ENCODE results near the gene CADM1.

DNA sequence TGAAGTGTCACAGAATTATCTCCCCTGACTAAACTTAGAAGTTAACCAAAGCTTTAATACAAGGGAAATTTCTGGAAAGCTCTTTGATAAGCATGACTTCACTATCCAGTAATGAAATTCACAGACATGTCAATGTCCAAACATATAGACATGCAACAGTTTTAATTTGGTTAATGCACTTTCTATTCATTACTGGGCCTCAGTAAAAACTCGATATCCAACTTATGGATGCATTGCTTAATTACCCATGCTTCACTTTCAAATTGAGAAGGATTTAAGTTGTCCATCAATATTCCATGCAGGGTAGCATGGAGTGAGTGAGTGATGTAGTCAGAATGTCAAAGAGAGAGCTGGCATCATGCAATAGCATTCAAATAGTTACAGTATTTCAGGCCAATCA is 197.5 kb downstream of the CADM1 start:
- no peak for TF ChIP-seq CTCF (IDR thresholded peaks at IDR 0.05; ENCODE audit: low read depth, low read length)
- TF ChIP-seq EZH2phosphoT487 (IDR thresholded peaks at IDR 0.05; ENCODE audit: low read depth), result no peak

Measured in OCI-LY3 (cell line).